ENCODE measurements around the gene HTT-AS.

- TF ChIP-seq CTCF (IDR thresholded peaks at IDR 0.05) = no peak
- no peak for TF ChIP-seq POLR2A (IDR thresholded peaks at IDR 0.05)
Measured at GRCh38 chr4:3073158-3074077, 920 bp downstream of the HTT-AS start.
